C4-2B (cell line): Measurements from ENCODE around the gene AUTS2.

ENCODE experiments used
- CTCF ChIP-seq: fragments of 450-650 bp; conservative IDR thresholded peaks from 2 replicates; pipeline ENCODE4 v1.5.1; 2017; ENCODE audit warnings: mild to moderate bottlenecking
- ZFX ChIP-seq: fragments of 450-650 bp; IDR thresholded peaks from 2 replicates; pipeline ENCODE4 v1.6.1; 2017

GRCh38 chr7:70116244-70116643 is 518.0 kb downstream of the AUTS2 start:
- no peak for TF ChIP-seq CTCF
- TF ChIP-seq ZFX, result no peak
